Measurements from ENCODE around the gene INPPL1.

DNA sequence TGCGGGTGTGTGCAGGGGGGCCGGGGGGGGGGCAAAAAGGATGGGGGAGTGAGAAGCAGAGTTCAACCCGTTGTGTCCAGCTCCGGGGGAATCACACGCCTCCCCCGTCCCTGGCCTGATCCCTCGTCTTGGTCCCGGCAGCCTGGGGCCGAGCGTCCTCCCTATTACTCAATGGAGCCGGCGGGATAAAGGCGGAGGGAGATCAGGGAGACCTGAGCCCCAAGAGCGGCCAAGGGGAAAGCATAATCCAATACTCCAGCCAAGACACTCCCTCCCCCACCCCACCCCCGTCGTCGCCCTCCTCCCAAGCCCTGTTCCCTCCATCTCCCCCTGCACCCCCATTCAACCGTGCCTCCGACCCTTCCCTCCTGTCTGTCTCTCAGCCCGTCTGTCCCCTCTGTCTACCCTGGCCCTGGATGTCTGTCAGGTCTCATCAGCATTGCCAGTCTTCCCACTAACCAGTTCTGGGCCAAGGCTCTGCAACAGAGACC, 16.8 kb downstream of the INPPL1 start:
- TF ChIP-seq, protein P1, sequence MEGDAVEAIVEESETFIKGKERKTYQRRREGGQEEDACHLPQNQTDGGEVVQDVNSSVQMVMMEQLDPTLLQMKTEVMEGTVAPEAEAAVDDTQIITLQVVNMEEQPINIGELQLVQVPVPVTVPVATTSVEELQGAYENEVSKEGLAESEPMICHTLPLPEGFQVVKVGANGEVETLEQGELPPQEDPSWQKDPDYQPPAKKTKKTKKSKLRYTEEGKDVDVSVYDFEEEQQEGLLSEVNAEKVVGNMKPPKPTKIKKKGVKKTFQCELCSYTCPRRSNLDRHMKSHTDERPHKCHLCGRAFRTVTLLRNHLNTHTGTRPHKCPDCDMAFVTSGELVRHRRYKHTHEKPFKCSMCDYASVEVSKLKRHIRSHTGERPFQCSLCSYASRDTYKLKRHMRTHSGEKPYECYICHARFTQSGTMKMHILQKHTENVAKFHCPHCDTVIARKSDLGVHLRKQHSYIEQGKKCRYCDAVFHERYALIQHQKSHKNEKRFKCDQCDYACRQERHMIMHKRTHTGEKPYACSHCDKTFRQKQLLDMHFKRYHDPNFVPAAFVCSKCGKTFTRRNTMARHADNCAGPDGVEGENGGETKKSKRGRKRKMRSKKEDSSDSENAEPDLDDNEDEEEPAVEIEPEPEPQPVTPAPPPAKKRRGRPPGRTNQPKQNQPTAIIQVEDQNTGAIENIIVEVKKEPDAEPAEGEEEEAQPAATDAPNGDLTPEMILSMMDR (IDR thresholded peaks at IDR 0.05; ENCODE audit: extremely low read depth in 1 of 2, insufficient read depth in 1 of 2, low read depth in 1 of 2, low read length in 2 of 2) = no peak
- TF ChIP-seq, protein P2, sequence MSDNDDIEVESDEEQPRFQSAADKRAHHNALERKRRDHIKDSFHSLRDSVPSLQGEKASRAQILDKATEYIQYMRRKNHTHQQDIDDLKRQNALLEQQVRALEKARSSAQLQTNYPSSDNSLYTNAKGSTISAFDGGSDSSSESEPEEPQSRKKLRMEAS (IDR thresholded peaks at IDR 0.05; ENCODE audit: insufficient read depth, insufficient read length) = no peak
- TF ChIP-seq POLR2A (IDR thresholded peaks at IDR 0.05; ENCODE audit: low read depth, low read length) = no peak
- no peak for TF ChIP-seq POLR2AphosphoS5 (IDR thresholded peaks at IDR 0.05; ENCODE audit: insufficient read depth, low read depth, low read length)
- no peak for TF ChIP-seq EZH2 (IDR thresholded peaks at IDR 0.05; ENCODE audit: borderline replicate concordance, low read depth, low read length, severe bottlenecking)
- no peak for TF ChIP-seq JUN (IDR thresholded peaks at IDR 0.05; ENCODE audit: borderline replicate concordance, insufficient read depth, insufficient read length, low read depth)

All from endothelial cell of umbilical vein (primary cell).